ENCODE results near the gene ZNF254.
"Not testable (repeated sequence)": the region's sequence is repeated elsewhere in the genome, so short reads cannot be mapped to it uniquely, and the experiment has no call there.

Gene ZNF254

GRCh38 chr19:24086974-24087595 is at the start of gene ZNF254:
TSS of gene ZNF254 (plus strand) at chr19:24087187. CDS start at chr19:24087308, 121 bp downstream.
- DNase-seq, result peak; percentile 99

- DNase-seq, result no peak
Measured at GRCh38 chr19:24040621-24041020, 46.4 kb upstream of the ZNF254 start.

GRCh38 chr19:24041326-24041725 is 45.7 kb upstream of the ZNF254 start:
- DNase-seq, result not testable (repeated sequence)

- no peak for DNase-seq
Measured at GRCh38 chr19:24046550-24046949, 40.4 kb upstream of the ZNF254 start.

GRCh38 chr19:24048261-24048660 is 38.7 kb upstream of the ZNF254 start:
- DNase-seq, result no peak

- no peak for DNase-seq
Measured at GRCh38 chr19:24049537-24049936, 37.5 kb upstream of the ZNF254 start.

- DNase-seq, result no peak
Measured at GRCh38 chr19:24051516-24051915, 35.5 kb upstream of the ZNF254 start.

GRCh38 chr19:24052811-24053210 is 34.2 kb upstream of the ZNF254 start:
- no peak for DNase-seq

- no peak for DNase-seq
Measured at GRCh38 chr19:24053601-24054000, 33.4 kb upstream of the ZNF254 start.

- DNase-seq, result no peak
Measured at GRCh38 chr19:24054044-24054935, 32.7 kb upstream of the ZNF254 start.

GRCh38 chr19:24055548-24055947 is 31.4 kb upstream of the ZNF254 start:
- no peak for DNase-seq

- DNase-seq, result no peak
Measured at GRCh38 chr19:24057144-24057543, 29.8 kb upstream of the ZNF254 start.

- no peak for DNase-seq
Measured at GRCh38 chr19:24059563-24060295, 27.3 kb upstream of the ZNF254 start.

- no peak for DNase-seq
Measured at GRCh38 chr19:24060687-24061356, 26.2 kb upstream of the ZNF254 start.

- no peak for DNase-seq
Measured at GRCh38 chr19:24062190-24062589, 24.8 kb upstream of the ZNF254 start.

- no peak for DNase-seq
Measured at GRCh38 chr19:24063295-24063694, 23.7 kb upstream of the ZNF254 start.

- no peak for DNase-seq
Measured at GRCh38 chr19:24064175-24064574, 22.8 kb upstream of the ZNF254 start.

GRCh38 chr19:24065243-24065642 is 21.7 kb upstream of the ZNF254 start:
- DNase-seq, result no peak

GRCh38 chr19:24065865-24066604 is 21.0 kb upstream of the ZNF254 start:
- DNase-seq, result no peak

GRCh38 chr19:24069905-24070657 is 16.9 kb upstream of the ZNF254 start:
- no peak for DNase-seq

GRCh38 chr19:24071078-24071477 is 15.9 kb upstream of the ZNF254 start:
- DNase-seq, result no peak

- no peak for DNase-seq
Measured at GRCh38 chr19:24072720-24073119, 14.3 kb upstream of the ZNF254 start.
